C4-2B (cell line): ENCODE data around the gene LAMTOR4.

Experiments
- CTCF ChIP-seq: fragments of 450-650 bp; conservative IDR thresholded peaks from 2 replicates; pipeline ENCODE4 v1.5.1; 2017; ENCODE audit warnings: mild to moderate bottlenecking
- ZFX ChIP-seq: fragments of 450-650 bp; IDR thresholded peaks from 2 replicates; pipeline ENCODE4 v1.6.1; 2017

GRCh38 chr7:100130608-100131453, 17.9 kb upstream of the LAMTOR4 start:
- TF ChIP-seq CTCF (peak; percentile 98), ZFX (no peak)
